K562 (cell line): ENCODE measurements around the gene PLXNB1. TPM values are rescaled to one million over a fixed set of nuclear protein-coding genes. Genes with fewer than 3 reads are reported as not detected.

Experiments
- HDAC1 ChIP-seq, 2 experiments: fragments of 450-650 bp; IDR thresholded peaks; 2 replicates each; pipeline ENCODE4 v1.6.1; 2016 to 2017; ENCODE audit warnings: inconsistent platforms in 1 of 2, mild to moderate bottlenecking in 1 of 2, moderate library complexity in 1 of 2
- HDAC8 ChIP-seq: fragments of 450-650 bp; IDR thresholded peaks from 2 replicates; pipeline ENCODE4 v1.6.1; 2016; ENCODE audit warnings: mild to moderate bottlenecking, missing genetic modification characterization, moderate library complexity, missing compliant biosample characterization
- MEF2D ChIP-seq: conservative IDR thresholded peaks from 2 replicates; pipeline ENCODE4 v1.6.1; 2016; ENCODE audit warnings: low read depth, missing genetic modification characterization, missing compliant biosample characterization
- PBX2 ChIP-seq, 2 experiments: IDR thresholded peaks in 1 of 2; conservative IDR thresholded peaks in 1 of 2; 2 replicates each; pipeline ENCODE4 v1.6.1; 2016; ENCODE audit warnings: low read depth in 2 of 2, mild to moderate bottlenecking in 1 of 2, missing compliant biosample characterization in 1 of 2, missing genetic modification characterization in 1 of 2, moderate library complexity in 1 of 2
- RBFOX2 ChIP-seq: fragments of 200-400 bp; formaldehyde crosslinking; IDR thresholded peaks from 2 replicates; pipeline ENCODE4 v1.6.1; 2017; ENCODE audit warnings: low read depth, mild to moderate bottlenecking, low read length, moderate library complexity
- TARDBP ChIP-seq: fragments of 450-650 bp; IDR thresholded peaks from 2 replicates; pipeline ENCODE4 v1.6.1; 2016
- U2AF1 ChIP-seq: fragments of 200-400 bp; formaldehyde crosslinking; optimal IDR thresholded peaks from 2 replicates; pipeline ENCODE3; 2017; ENCODE audit warnings: mild to moderate bottlenecking, low read depth, low read length, moderate library complexity
- ZBTB7A ChIP-seq: IDR thresholded peaks from 2 replicates; pipeline ENCODE4 v1.6.1; 2011; ENCODE audit warnings: low read depth, mild to moderate bottlenecking, low read length, moderate library complexity, borderline replicate concordance; ENCODE audit not compliant: control insufficient read depth
- ZNF282 ChIP-seq: sonication (generic); formaldehyde crosslinking; IDR thresholded peaks from 2 replicates; pipeline ENCODE4 v1.8.1; 2023; ENCODE audit warnings: missing genetic modification reagents
- ZNF586 ChIP-seq: fragments of 450-650 bp; formaldehyde crosslinking; conservative IDR thresholded peaks from 2 replicates; pipeline ENCODE4 v1.4.0; 2020; ENCODE audit warnings: mild to moderate bottlenecking, moderate library complexity
- polyA plus RNA-seq, 8 experiments: library from polyadenylated mRNA; depleted of rRNA in 4 of 8; stranded (reverse) in 5 of 8; unstranded in 3 of 8; fragments of >200 nt; fragmentation: Nextera tagmentation in 2 of 8; fragmentation: Illumina TruSeq in 1 of 8; extraction: Ambion mirVana in 2 of 8; extraction: Trizol in 1 of 8; gene quantifications; 2 replicates each; pipeline versions ENCODE4 v1.2.1 to v1.2.3, GENCODE V29; 2011 to 2014; ENCODE audit warnings: inconsistent platforms in 1 of 8, missing spikeins in 1 of 8
- total RNA-seq, 7 experiments: library from RNA; depleted of rRNA in 6 of 7; stranded (reverse); fragments of >200 nt in 6 of 7; fragmentation: Illumina TruSeq in 2 of 7; extraction: Trizol in 2 of 7; gene quantifications; 2 replicates each; pipeline versions ENCODE4 v1.2.1 to v1.2.3, GENCODE V29; 2011 to 2021; ENCODE audit warnings: low replicate concordance in 1 of 7
- TF ChIP-seq, protein P1 (sequence below): fragments of 250-450 bp; sonication (Bioruptor Pico); IDR thresholded peaks from 2 replicates; pipeline ENCODE4 v1.8.0; 2021; ENCODE audit warnings: borderline replicate concordance, mild to moderate bottlenecking, moderate library complexity; ENCODE audit not compliant: poor library complexity, severe bottlenecking
- TF ChIP-seq, protein P2 (sequence below): sonication (generic); formaldehyde crosslinking; IDR thresholded peaks from 2 replicates; pipeline ENCODE4 v1.8.0; 2023; ENCODE audit warnings: mild to moderate bottlenecking, missing genetic modification reagents
- TF ChIP-seq, protein P3 (sequence below), 2 experiments: fragments of 450-650 bp; formaldehyde crosslinking in 1 of 2; IDR thresholded peaks; 2 replicates each; pipeline versions ENCODE4 v1.4.0 to v1.6.1; 2014 to 2020; ENCODE audit warnings: mild to moderate bottlenecking in 2 of 2, borderline replicate concordance in 1 of 2, low read depth in 1 of 2

Gene PLXNB1
- total and polyA plus RNA-seq, 9 of the 15 experiments (the other 6 are each of a cell fraction or from before 2014, with no cell fraction given), result 0.17 to 17.4 (median 6.0) TPM

- TF ChIP-seq HDAC8 (no peak), RBFOX2 (peak; percentile 32; the same call in 1 of the 2 replicates), ZNF282 (CRISPR knock-in tag) (no peak), MEF2D (no peak), ZBTB7A (no peak), U2AF1 (no peak), PBX2 (CRISPR knock-in tag; IDR thresholded peaks at IDR 0.05; ENCODE audit: low read depth) (no peak), PBX2 (tag; conservative IDR thresholded peaks at IDR 0.05; ENCODE audit: low read depth) (no peak), ZNF586 (CRISPR knock-in tag) (no peak), TARDBP (no peak), HDAC1 (IDR thresholded peaks at IDR 0.05) (no peak; a peak in 1 of 4 replicates)
- TF ChIP-seq, protein P1, sequence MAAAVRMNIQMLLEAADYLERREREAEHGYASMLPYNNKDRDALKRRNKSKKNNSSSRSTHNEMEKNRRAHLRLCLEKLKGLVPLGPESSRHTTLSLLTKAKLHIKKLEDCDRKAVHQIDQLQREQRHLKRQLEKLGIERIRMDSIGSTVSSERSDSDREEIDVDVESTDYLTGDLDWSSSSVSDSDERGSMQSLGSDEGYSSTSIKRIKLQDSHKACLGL (CRISPR knock-in tag), result no peak
- TF ChIP-seq, protein P2, sequence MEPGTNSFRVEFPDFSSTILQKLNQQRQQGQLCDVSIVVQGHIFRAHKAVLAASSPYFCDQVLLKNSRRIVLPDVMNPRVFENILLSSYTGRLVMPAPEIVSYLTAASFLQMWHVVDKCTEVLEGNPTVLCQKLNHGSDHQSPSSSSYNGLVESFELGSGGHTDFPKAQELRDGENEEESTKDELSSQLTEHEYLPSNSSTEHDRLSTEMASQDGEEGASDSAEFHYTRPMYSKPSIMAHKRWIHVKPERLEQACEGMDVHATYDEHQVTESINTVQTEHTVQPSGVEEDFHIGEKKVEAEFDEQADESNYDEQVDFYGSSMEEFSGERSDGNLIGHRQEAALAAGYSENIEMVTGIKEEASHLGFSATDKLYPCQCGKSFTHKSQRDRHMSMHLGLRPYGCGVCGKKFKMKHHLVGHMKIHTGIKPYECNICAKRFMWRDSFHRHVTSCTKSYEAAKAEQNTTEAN (CRISPR knock-in tag), result no peak
- TF ChIP-seq, protein P3, sequence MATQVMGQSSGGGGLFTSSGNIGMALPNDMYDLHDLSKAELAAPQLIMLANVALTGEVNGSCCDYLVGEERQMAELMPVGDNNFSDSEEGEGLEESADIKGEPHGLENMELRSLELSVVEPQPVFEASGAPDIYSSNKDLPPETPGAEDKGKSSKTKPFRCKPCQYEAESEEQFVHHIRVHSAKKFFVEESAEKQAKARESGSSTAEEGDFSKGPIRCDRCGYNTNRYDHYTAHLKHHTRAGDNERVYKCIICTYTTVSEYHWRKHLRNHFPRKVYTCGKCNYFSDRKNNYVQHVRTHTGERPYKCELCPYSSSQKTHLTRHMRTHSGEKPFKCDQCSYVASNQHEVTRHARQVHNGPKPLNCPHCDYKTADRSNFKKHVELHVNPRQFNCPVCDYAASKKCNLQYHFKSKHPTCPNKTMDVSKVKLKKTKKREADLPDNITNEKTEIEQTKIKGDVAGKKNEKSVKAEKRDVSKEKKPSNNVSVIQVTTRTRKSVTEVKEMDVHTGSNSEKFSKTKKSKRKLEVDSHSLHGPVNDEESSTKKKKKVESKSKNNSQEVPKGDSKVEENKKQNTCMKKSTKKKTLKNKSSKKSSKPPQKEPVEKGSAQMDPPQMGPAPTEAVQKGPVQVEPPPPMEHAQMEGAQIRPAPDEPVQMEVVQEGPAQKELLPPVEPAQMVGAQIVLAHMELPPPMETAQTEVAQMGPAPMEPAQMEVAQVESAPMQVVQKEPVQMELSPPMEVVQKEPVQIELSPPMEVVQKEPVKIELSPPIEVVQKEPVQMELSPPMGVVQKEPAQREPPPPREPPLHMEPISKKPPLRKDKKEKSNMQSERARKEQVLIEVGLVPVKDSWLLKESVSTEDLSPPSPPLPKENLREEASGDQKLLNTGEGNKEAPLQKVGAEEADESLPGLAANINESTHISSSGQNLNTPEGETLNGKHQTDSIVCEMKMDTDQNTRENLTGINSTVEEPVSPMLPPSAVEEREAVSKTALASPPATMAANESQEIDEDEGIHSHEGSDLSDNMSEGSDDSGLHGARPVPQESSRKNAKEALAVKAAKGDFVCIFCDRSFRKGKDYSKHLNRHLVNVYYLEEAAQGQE (IDR thresholded peaks at IDR 0.05; ENCODE audit: borderline replicate concordance), result peak; percentile 83
- TF ChIP-seq, protein P3 (CRISPR knock-in tag; IDR thresholded peaks at IDR 0.05; ENCODE audit: low read depth), result no peak
These were observed 35.9 kb upstream of the PLXNB1 start (continued) for GRCh38 chr3:48465531-48466378.
